Stimulated activated CD4-positive, alpha-beta T cell treated with anti-CD3 and anti-CD28 coated beads, Interleukin-15, amount 100 ng/mL, for 48 hours (primary cell): ENCODE data around the gene RAD23A.
A peak's percentile ranks its signal among the peaks of the same experiment; 100 is the strongest.
"Not testable (repeated sequence)": the region's sequence is repeated elsewhere in the genome, so short reads cannot be mapped to it uniquely, and the experiment has no call there.

Experiments used
- DNase-seq, 2 donors: peaks; one replicate each; pipeline ENCODE4 v3.0.0-alpha.2; 2020; ENCODE audit warnings: low read depth in 2 of 2

Gene RAD23A

DNA sequence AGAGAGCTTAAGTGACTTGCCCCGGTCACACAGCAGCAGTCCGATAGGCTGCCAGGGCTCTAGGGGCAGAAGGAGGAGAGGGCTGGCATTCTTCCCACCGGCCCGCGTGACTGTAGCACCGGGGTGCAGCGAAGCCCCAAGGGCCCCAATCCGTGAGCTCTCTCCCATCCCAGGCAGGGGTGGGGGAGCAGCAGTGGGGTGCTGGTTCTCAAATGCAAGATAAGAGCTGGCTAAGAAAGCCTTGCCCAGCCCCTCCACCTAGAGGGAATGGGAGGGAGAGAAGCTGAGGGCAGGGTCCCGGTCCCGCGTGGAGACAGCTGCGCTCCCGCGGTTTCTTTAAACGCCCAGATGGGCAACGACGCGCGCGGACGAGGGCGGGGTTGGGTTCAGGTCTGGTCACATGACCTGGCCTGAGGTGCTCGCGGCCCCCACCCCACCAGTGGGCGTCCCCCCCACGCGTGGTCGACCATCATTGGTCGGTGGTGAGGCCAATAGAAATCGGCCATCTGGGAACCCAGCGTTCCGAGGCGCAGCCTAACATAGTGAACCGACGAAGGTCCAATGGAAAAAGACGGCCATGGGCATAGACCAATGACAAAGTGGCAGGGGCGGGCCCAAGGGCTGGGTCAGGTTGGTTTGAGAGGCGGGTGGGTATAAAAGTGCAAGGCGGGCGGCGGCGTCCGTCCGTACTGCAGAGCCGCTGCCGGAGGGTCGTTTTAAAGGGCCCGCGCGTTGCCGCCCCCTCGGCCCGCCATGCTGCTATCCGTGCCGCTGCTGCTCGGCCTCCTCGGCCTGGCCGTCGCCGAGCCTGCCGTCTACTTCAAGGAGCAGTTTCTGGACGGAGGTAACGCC, 7.5 kb upstream of the RAD23A start, which contains the start of gene CALR:
TSS of gene CALR (plus strand) at position 683 of the 852 bp plus-strand sequence. CDS start at position 754, 71 bp downstream.
- peak; percentile 98 to 99 for DNase-seq

- peak in 1 of 2 donors; percentile 31 for DNase-seq
These were observed 6.7 kb upstream of the RAD23A start for GRCh38 chr19:12938779-12939601.

- DNase-seq, result no peak
These were observed 5.7 kb upstream of the RAD23A start for GRCh38 chr19:12939975-12940423.

DNA sequence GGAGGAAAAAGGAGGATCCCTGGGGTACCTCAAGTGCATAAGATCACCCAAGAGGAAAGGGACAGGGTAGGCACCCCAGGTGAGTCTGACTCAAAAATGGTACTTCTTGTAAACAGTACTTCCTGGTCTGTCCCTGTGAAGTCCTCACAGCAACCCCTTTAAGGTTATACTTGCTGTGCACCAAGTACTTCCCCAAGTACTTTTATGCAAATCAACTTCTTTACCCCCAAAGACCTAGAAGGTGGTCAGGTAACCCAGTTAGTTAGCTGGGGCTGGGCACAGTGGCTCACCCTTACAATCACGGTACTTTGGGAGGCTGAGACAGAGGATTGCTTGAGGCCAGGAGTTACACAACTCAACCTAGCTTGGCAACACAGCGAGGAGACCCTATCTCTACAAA, 4.8 kb upstream of the RAD23A start:
- DNase-seq, result no peak

DNA sequence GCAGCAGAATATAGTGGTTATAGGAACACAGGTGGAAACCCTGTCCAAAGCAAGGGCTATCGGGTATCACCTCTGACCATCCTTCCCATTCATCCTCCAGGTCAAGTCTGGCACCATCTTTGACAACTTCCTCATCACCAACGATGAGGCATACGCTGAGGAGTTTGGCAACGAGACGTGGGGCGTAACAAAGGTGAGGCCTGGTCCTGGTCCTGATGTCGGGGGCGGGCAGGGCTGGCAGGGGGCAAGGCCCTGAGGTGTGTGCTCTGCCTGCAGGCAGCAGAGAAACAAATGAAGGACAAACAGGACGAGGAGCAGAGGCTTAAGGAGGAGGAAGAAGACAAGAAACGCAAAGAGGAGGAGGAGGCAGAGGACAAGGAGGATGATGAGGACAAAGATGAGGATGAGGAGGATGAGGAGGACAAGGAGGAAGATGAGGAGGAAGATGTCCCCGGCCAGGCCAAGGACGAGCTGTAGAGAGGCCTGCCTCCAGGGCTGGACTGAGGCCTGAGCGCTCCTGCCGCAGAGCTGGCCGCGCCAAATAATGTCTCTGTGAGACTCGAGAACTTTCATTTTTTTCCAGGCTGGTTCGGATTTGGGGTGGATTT, 2.1 kb upstream of the RAD23A start:
- DNase-seq, result no peak

DNA sequence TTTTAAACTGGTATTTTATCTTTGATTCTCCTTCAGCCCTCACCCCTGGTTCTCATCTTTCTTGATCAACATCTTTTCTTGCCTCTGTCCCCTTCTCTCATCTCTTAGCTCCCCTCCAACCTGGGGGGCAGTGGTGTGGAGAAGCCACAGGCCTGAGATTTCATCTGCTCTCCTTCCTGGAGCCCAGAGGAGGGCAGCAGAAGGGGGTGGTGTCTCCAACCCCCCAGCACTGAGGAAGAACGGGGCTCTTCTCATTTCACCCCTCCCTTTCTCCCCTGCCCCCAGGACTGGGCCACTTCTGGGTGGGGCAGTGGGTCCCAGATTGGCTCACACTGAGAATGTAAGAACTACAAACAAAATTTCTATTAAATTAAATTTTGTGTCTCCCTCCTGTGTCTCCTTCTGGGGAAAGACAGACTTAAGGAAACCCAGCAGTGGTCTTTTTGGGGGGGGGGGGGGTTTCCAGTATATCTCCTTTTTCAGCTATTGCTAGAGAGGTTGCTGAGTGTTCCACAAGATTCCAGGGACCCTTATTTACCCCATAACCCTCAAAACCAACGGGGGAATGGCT, 1.5 kb upstream of the RAD23A start:
- DNase-seq, result no peak

DNA sequence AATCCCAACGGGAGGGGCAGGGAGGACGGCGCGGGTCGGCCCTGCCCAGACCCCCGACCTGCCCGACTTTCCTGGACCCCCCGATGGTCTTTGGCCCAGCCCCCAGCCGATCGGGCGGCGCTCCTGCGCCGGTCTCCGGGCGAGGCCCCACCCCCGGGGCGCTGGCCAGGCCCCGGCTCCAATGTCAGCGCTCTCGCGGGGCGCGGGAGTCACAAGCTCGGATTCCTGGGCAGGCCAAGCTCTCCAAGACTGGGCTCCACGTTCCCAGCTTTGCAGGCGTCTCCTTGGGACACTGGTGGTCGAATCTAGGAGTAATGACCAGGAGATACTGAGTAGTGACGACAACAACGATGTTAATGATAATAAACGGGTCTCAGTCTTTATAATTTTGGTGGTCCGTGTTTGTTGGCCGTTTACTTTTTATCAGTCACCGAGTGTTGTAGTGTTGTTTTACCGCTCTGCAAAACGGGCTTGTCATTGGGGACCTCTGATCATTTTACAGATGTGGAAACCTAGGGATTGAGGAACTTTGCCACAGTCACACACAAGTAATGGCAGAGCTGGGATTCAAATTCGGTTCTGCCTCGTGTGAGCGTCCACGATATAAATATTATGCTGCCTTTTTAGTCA, 545 bp downstream of the RAD23A start:
- peak in 1 of 2 donors; percentile 36 for DNase-seq

- no peak for DNase-seq
These were observed 1.3 kb downstream of the RAD23A start for GRCh38 chr19:12946731-12947496.

DNA sequence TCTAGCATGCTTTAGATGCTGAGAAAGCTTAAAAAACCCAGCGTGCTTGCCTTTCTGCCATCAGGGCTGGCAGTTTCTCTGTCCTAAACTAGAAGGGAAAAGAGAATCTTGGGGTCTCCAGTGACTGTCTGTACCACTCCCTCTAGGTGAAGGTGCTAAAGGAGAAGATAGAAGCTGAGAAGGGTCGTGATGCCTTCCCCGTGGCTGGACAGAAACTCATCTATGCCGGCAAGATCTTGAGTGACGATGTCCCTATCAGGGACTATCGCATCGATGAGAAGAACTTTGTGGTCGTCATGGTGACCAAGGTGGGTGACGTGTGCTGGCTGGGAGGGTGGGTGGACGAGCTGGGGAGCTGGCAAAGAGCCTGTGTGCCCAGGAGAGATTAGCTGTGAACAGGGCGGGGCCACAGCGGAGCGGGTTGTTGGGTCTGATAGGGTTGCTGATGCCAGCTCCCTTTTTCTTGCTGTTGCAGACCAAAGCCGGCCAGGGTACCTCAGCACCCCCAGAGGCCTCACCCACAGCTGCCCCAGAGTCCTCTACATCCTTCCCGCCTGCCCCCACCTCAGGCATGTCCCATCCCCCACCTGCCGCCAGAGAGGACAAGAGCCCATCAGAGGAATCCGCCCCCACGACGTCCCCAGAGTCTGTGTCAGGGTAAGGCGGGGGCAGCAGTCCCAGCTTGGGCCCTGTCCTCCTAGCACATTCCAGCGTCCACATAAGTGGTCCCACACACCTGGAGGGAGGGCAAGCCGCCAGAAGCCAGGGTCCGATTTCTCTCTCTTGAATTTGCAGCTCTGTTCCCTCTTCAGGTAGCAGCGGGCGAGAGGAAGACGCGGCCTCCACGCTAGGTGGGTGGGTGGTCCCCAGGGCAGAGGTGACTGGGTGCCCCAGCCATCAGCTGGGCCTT, 2.3 kb downstream of the RAD23A start:
- DNase-seq, result no peak

DNA sequence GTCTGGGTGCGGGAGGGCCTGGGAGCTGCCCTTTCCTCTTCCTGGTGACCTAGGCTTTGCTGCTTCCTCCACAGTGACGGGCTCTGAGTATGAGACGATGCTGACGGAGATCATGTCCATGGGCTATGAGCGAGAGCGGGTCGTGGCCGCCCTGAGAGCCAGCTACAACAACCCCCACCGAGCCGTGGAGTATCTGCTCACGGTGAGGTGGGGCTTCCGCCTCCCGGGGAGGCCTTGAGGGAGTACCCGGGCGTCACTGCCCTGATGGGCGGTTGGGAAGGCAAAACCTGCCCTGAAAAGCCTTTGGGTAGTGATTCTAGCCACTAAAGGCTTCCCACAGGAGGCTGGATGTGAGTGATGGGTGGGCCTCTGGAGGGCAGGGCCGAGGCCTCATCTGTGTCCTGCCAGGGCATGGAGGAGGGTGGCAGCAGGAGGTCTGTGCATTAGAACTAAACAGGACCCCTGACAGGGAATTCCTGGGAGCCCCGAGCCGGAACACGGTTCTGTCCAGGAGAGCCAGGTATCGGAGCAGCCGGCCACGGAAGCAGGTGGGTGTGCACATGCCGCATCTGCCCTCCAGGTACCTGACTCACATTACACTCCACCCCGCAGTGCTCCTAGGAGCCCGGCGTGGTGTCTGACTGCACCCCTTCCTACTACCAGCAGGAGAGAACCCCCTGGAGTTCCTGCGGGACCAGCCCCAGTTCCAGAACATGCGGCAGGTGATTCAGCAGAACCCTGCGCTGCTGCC, 3.1 kb downstream of the RAD23A start:
- no peak for DNase-seq

DNA sequence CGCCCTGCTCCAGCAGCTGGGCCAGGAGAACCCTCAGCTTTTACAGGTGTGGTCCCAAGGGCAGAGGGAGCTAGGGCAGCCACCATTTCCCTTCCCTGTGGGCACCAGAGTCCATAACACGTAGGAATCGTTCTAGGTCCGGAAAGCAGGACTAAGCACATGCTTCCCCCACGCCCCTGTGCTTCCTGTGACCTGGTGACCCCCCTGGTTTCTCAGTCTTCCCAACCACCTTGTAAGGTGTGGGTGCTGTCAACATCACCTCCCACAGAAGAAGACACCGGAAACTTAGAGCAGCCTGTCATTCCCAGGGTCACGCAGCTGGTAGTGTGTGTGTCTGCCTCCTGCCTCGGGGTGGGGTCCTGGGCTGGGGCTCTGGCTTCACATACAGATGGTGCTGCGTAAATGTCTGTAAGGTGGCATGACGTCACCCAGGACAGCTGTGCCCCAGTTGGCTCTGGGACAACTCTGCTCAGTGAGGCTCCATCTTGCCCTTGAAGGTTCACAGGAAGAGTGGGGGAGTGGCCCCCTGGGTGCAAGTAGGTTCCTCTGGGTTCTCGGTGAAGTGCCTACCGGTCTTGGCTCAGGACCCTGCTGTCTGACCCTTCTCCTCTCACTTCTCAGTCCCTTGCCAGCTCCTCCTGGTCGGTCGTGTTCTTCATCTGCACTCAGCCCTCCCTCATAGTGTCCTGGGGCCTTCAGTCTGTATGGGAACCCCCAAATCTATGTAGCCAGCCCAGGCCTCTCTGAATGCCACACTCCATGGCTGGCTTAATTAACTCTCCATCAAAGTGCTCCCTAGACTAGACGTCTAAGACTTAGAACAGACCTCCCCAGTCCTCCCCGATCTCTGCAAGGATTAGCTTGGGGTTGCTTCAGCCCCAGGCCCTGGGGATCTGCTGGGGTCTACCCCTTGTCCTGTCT, 4.0 kb downstream of the RAD23A start:
- no peak for DNase-seq

DNA sequence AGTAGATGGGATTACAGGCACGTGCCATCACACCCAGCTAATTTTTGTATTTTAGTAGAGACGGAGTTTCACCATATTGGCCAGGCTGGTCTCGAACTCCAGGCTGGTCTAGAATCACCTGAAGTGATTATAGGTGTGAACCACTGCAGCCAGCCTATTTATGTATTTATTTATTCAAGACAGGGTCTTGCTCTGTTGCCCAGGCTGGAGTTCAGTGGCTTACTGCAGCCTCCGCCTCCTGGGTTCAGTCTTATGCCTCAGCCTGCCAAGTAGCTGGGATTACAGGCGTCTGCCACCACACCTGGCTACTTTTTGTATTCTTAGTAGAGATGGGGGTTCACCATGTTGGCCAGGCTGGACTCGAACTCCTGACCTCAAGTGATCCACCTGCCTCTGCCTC, 6.4 kb downstream of the RAD23A start:
- DNase-seq, result not testable (repeated sequence)

GRCh38 chr19:12952488-12953137, 7.0 kb downstream of the RAD23A start:
- no peak for DNase-seq

DNA sequence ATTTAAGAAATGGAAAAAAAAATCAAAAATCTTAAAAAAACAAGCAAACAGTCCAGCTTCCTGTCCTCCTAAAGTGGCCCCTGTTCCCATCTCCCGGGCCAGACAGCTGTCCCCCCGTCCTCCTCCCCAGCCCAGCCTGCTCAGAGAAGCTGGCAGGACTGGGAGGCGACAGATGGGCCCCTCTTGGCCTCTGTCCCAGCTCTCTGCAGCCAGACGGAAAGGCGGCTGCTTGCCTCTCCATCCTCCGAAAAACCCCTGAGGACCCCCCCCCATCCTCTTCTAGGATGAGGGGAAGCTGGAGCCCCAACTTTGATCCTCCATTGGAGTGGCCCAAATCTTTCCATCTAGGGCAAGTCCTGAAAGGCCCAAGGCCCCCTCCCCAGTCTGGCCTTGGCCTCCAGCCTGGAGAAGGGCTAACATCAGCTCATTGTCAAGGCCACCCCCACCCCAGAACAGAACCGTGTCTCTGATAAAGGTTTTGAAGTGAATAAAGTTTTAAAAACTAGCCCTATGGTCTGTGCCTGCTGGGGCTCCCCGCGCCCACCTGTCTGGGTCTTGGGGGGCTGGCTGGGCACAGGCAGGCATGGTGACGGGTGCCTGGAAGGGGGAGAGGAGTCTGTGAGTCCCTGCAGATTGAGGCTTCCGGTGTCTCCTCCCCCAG, 7.6 kb downstream of the RAD23A start:
- DNase-seq, result no peak

GRCh38 chr19:12953799-12954611, 8.3 kb downstream of the RAD23A start:
- no peak for DNase-seq

- no peak for DNase-seq
These were observed 8.9 kb downstream of the RAD23A start for GRCh38 chr19:12954612-12954962.
